GM23338 (cell line): ENCODE measurements around the gene GCNT2. TPM values are rescaled to one million over a fixed set of nuclear protein-coding genes. Genes with fewer than 3 reads are reported as not detected.
A peak's percentile ranks its signal among the peaks of the same experiment; 100 is the strongest.

Source experiments
- ATAC-seq: fragments of 200-7000 bp; cut with Tn5 transposase; 3 replicates; pipeline ENCODE4 v1.9.1; 2020
- DNase-seq: peaks from one replicate; pipeline ENCODE4 v3.0.0-alpha.2; 2015; ENCODE audit warnings: low spot score
- H2AFZ ChIP-seq: fragments of 200-600 bp; sonication (generic); 2 replicates; pipeline ENCODE4 v1.8.0; 2016; ENCODE audit warnings: antibody characterized with exemption, mild to moderate bottlenecking, moderate library complexity
- H3F3A ChIP-seq: fragments of 200-600 bp; sonication (generic); replicated peaks from 2 replicates; pipeline ENCODE4 v1.8.0; 2017; ENCODE audit warnings: antibody characterized with exemption, mixed run types, low read depth
- H3K27ac ChIP-seq: fragments of 200-600 bp; sonication (generic); 2 replicates; pipeline ENCODE4 v1.6.1; 2016; ENCODE audit warnings: low read depth
- H3K27me3 ChIP-seq: fragments of 200-600 bp; sonication (generic); 2 replicates; pipeline ENCODE4 v1.8.0; 2016; ENCODE audit warnings: mild to moderate bottlenecking, mixed run types, moderate library complexity; ENCODE audit not compliant: insufficient read depth
- H3K36me3 ChIP-seq: fragments of 200-600 bp; sonication (generic); 2 replicates; pipeline ENCODE4 v1.8.0; 2016; ENCODE audit warnings: mild to moderate bottlenecking; ENCODE audit not compliant: insufficient read depth
- H3K4me1 ChIP-seq: fragments of 200-600 bp; sonication (generic); 2 replicates; pipeline ENCODE4 v1.8.0; 2016; ENCODE audit warnings: mild to moderate bottlenecking, moderate library complexity; ENCODE audit not compliant: insufficient read depth
- H3K4me2 ChIP-seq: fragments of 200-600 bp; sonication (generic); 2 replicates; pipeline ENCODE4 v1.7.1; 2017; ENCODE audit warnings: mixed run types
- H3K4me3 ChIP-seq: fragments of 200-600 bp; sonication (generic); 2 replicates; pipeline ENCODE4 v1.6.1; 2016; ENCODE audit warnings: mixed run types
- H3K79me2 ChIP-seq: fragments of 200-600 bp; sonication (generic); replicated peaks from 2 replicates; pipeline ENCODE4 v1.8.0; 2017; ENCODE audit warnings: mild to moderate bottlenecking; ENCODE audit not compliant: insufficient read depth
- H3K9me2 ChIP-seq: fragments of 200-600 bp; sonication (generic); 2 replicates; pipeline ENCODE4 v1.8.0; 2017; ENCODE audit not compliant: insufficient read depth
- H4K20me1 ChIP-seq: fragments of 200-600 bp; sonication (generic); replicated peaks from 2 replicates; pipeline ENCODE4 v1.8.0; 2017; ENCODE audit warnings: mild to moderate bottlenecking; ENCODE audit not compliant: insufficient read depth
- H3K27ac Mint-ChIP-seq: 2 replicates; pipeline ENCODE4 v1.8.0; 2020; ENCODE audit warnings: inconsistent platforms, mild to moderate bottlenecking, moderate library complexity, mixed read lengths
- H3K27me3 Mint-ChIP-seq: 3 replicates; pipeline ENCODE4 v1.8.0; 2022; ENCODE audit warnings: low read depth, mild to moderate bottlenecking, moderate library complexity, mixed read lengths, inconsistent platforms; ENCODE audit not compliant: insufficient read depth, poor library complexity
- H3K36me3 Mint-ChIP-seq: 3 replicates; pipeline ENCODE4 v1.8.0; 2021; ENCODE audit warnings: low read depth, mild to moderate bottlenecking, inconsistent platforms, moderate library complexity, mixed read lengths
- H3K4me1 Mint-ChIP-seq: 3 replicates; pipeline ENCODE4 v1.8.0; 2020; ENCODE audit warnings: mild to moderate bottlenecking, inconsistent platforms, mixed read lengths
- H3K4me3 Mint-ChIP-seq: 3 replicates; pipeline ENCODE4 v1.8.0; 2021; ENCODE audit warnings: moderate library complexity, mild to moderate bottlenecking, inconsistent platforms, mixed read lengths
- H3K9me3 Mint-ChIP-seq: 3 replicates; pipeline ENCODE4 v1.8.0; 2020; ENCODE audit warnings: moderate library complexity, mild to moderate bottlenecking, inconsistent platforms, mixed read lengths
- EZH2phosphoT487 ChIP-seq: fragments of 200-600 bp; sonication (generic); IDR thresholded peaks from one replicate; pipeline ENCODE4 v1.8.1; 2018; ENCODE audit warnings: antibody characterized with exemption; ENCODE audit not compliant: unreplicated experiment
- JUNB ChIP-seq: IDR thresholded peaks from one replicate; pipeline ENCODE4 v1.6.1; 2016; ENCODE audit warnings: antibody characterized with exemption; ENCODE audit not compliant: unreplicated experiment
- POLR2AphosphoS5 ChIP-seq: IDR thresholded peaks from 2 replicates; pipeline ENCODE4 v1.6.1; 2016; ENCODE audit warnings: antibody characterized with exemption, low read depth
- polyA plus RNA-seq: library from polyadenylated mRNA; unstranded; fragments of >200 nt; fragmentation: Nextera tagmentation; extraction: Ambion mirVana; gene quantifications from 2 replicates; pipeline ENCODE4 v1.2.1, GENCODE V29; 2016
- total RNA-seq: library from RNA; depleted of rRNA; stranded (reverse); fragments of >200 nt; shearing (Covaris generic); gene quantifications from 2 replicates; pipeline ENCODE4 v1.2.3, GENCODE V29; 2014
- TF ChIP-seq, protein P1 (sequence below): fragments of 250-450 bp; sonication (Bioruptor Pico); IDR thresholded peaks from 2 replicates; pipeline ENCODE4 v1.5.0; 2020; ENCODE audit warnings: mild to moderate bottlenecking, moderate library complexity
- TF ChIP-seq, protein P2 (sequence below): IDR thresholded peaks from 2 replicates; pipeline ENCODE4 v1.6.1; 2016; ENCODE audit warnings: antibody characterized with exemption
- TF ChIP-seq, protein P3 (sequence below): IDR thresholded peaks from one replicate; pipeline ENCODE4 v1.6.1; 2018; ENCODE audit warnings: antibody characterized with exemption; ENCODE audit not compliant: unreplicated experiment
- TF ChIP-seq, protein P4 (sequence below), 2 experiments: fragments of 200-600 bp in 1 of 2; sonication (generic) in 1 of 2; conservative IDR thresholded peaks; 2 replicates each; pipeline versions ENCODE4 v1.5.1 to v1.6.1; 2016 to 2017; ENCODE audit warnings: antibody characterized with exemption in 2 of 2, low read depth in 2 of 2, mild to moderate bottlenecking in 2 of 2, moderate library complexity in 1 of 2

Gene GCNT2
- total and polyA plus RNA-seq, 2 experiments from 2014 or later, result 28.3 to 137 TPM

DNA sequence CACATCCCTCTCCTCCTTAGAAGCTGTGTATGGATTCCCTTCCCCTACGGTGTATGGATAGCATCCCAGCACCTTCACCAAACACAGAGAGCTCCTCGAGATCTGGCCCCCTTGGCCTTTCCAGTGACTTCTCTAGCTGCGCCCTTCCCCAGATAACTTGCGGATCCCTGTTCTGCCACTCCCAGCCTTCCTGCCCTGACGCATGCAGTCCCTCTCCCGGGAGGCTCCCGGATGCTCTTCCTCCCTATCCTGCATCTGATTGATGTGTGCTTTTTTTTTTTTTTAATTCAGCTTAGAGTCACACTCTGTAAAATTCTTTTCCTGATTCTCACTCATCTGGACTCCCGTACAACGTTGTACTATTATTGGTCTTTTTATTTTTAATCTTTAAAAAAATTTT, 44.8 kb downstream of the GCNT2 start (continued):
- TF ChIP-seq, protein P1, sequence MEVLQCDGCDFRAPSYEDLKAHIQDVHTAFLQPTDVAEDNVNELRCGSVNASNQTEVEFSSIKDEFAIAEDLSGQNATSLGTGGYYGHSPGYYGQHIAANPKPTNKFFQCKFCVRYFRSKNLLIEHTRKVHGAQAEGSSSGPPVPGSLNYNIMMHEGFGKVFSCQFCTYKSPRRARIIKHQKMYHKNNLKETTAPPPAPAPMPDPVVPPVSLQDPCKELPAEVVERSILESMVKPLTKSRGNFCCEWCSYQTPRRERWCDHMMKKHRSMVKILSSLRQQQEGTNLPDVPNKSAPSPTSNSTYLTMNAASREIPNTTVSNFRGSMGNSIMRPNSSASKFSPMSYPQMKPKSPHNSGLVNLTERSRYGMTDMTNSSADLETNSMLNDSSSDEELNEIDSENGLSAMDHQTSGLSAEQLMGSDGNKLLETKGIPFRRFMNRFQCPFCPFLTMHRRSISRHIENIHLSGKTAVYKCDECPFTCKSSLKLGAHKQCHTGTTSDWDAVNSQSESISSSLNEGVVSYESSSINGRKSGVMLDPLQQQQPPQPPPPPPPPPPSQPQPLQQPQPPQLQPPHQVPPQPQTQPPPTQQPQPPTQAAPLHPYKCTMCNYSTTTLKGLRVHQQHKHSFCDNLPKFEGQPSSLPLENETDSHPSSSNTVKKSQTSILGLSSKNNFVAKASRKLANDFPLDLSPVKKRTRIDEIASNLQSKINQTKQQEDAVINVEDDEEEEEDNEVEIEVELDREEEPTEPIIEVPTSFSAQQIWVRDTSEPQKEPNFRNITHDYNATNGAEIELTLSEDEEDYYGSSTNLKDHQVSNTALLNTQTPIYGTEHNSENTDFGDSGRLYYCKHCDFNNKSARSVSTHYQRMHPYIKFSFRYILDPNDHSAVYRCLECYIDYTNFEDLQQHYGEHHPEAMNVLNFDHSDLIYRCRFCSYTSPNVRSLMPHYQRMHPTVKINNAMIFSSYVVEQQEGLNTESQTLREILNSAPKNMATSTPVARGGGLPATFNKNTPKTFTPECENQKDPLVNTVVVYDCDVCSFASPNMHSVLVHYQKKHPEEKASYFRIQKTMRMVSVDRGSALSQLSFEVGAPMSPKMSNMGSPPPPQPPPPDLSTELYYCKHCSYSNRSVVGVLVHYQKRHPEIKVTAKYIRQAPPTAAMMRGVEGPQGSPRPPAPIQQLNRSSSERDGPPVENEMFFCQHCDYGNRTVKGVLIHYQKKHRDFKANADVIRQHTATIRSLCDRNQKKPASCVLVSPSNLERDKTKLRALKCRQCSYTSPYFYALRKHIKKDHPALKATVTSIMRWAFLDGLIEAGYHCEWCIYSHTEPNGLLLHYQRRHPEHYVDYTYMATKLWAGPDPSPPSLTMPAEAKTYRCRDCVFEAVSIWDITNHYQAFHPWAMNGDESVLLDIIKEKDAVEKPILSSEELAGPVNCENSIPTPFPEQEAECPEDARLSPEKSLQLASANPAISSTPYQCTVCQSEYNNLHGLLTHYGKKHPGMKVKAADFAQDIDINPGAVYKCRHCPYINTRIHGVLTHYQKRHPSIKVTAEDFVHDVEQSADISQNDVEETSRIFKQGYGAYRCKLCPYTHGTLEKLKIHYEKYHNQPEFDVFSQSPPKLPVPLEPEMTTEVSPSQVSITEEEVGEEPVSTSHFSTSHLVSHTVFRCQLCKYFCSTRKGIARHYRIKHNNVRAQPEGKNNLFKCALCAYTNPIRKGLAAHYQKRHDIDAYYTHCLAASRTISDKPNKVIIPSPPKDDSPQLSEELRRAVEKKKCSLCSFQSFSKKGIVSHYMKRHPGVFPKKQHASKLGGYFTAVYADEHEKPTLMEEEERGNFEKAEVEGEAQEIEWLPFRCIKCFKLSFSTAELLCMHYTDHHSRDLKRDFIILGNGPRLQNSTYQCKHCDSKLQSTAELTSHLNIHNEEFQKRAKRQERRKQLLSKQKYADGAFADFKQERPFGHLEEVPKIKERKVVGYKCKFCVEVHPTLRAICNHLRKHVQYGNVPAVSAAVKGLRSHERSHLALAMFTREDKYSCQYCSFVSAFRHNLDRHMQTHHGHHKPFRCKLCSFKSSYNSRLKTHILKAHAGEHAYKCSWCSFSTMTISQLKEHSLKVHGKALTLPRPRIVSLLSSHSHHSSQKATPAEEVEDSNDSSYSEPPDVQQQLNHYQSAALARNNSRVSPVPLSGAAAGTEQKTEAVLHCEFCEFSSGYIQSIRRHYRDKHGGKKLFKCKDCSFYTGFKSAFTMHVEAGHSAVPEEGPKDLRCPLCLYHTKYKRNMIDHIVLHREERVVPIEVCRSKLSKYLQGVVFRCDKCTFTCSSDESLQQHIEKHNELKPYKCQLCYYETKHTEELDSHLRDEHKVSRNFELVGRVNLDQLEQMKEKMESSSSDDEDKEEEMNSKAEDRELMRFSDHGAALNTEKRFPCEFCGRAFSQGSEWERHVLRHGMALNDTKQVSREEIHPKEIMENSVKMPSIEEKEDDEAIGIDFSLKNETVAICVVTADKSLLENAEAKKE (CRISPR knock-in tag), result no peak
- no peak for TF ChIP-seq JUNB
- TF ChIP-seq, protein P2, sequence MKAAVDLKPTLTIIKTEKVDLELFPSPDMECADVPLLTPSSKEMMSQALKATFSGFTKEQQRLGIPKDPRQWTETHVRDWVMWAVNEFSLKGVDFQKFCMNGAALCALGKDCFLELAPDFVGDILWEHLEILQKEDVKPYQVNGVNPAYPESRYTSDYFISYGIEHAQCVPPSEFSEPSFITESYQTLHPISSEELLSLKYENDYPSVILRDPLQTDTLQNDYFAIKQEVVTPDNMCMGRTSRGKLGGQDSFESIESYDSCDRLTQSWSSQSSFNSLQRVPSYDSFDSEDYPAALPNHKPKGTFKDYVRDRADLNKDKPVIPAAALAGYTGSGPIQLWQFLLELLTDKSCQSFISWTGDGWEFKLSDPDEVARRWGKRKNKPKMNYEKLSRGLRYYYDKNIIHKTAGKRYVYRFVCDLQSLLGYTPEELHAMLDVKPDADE, result no peak

DNA sequence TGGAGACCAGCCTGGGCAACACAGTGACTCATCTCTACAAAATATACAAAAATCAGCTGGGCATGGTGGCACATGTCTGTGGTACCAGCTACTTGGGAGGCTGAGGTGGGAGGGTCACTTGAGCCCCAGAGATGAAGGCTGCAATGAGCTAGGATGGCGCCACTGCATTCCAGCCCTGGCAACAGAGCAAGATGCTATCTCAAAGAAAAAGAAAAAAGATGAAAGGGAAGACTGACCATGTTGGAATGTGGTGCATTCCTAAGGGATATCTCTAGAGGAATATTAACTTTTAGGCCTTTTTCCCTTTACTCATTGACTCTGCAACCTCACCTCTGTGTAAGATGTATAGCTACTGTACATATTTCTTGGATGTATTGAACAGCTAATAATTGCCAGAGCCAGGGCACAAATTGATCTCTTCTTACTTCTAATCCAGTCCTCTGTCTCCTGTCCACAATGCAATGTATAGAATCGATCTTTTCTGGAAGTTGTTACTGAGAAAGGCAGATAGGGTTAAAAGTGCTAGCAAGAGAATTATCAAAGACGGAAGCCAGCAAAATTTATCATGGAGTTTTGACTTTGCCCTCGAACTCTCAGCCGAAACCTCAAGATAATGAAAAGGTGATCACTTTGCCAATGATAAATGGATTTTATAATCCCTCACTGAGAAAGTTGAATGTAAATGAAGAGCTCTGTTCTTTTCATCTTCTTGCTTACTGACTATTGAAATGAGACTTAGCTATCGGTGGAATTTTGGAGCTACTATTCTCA, 46.3 kb downstream of the GCNT2 start:
- Histone ChIP-seq H4K20me1 (peaks cover 80% of the 10 kb centered on the region), H3K27ac (no peak overlapping the region), H3K79me2 (peaks cover 100% of the 10 kb centered on the region), H3K4me3 (no peak overlapping the region), H2AFZ (no peak overlapping the region), H3K4me1 (peaks cover 60% of the 10 kb centered on the region), H3K27me3 (no peaks in the 10 kb centered on the region), H3F3A (0 out of 2 replicates have a peak, but pooled peaks cover 24% of the 10 kb centered on the region), H3K4me2 (peak overlapping the region; percentile 37; the same call in 1 of the 2 replicates), H3K9me2 (no peaks in the 10 kb centered on the region), H3K36me3 (peaks cover 40% of the 10 kb centered on the region)
- Mint-ChIP-seq H3K4me1 (peaks cover 62% of the 10 kb centered on the region), H3K9me3 (no peaks in the 10 kb centered on the region), H3K27me3 (peaks cover 4% of the 10 kb centered on the region), H3K4me3 (no peak overlapping the region; the same call in 2 of the 3 replicates), H3K27ac (no peak overlapping the region), H3K36me3 (peaks cover 76% of the 10 kb centered on the region)
- TF ChIP-seq JUNB, result no peak
- no peak for TF ChIP-seq POLR2AphosphoS5
- TF ChIP-seq, protein P3, sequence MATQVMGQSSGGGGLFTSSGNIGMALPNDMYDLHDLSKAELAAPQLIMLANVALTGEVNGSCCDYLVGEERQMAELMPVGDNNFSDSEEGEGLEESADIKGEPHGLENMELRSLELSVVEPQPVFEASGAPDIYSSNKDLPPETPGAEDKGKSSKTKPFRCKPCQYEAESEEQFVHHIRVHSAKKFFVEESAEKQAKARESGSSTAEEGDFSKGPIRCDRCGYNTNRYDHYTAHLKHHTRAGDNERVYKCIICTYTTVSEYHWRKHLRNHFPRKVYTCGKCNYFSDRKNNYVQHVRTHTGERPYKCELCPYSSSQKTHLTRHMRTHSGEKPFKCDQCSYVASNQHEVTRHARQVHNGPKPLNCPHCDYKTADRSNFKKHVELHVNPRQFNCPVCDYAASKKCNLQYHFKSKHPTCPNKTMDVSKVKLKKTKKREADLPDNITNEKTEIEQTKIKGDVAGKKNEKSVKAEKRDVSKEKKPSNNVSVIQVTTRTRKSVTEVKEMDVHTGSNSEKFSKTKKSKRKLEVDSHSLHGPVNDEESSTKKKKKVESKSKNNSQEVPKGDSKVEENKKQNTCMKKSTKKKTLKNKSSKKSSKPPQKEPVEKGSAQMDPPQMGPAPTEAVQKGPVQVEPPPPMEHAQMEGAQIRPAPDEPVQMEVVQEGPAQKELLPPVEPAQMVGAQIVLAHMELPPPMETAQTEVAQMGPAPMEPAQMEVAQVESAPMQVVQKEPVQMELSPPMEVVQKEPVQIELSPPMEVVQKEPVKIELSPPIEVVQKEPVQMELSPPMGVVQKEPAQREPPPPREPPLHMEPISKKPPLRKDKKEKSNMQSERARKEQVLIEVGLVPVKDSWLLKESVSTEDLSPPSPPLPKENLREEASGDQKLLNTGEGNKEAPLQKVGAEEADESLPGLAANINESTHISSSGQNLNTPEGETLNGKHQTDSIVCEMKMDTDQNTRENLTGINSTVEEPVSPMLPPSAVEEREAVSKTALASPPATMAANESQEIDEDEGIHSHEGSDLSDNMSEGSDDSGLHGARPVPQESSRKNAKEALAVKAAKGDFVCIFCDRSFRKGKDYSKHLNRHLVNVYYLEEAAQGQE, result no peak
- TF ChIP-seq EZH2phosphoT487, result no peak
- TF ChIP-seq, protein P4, sequence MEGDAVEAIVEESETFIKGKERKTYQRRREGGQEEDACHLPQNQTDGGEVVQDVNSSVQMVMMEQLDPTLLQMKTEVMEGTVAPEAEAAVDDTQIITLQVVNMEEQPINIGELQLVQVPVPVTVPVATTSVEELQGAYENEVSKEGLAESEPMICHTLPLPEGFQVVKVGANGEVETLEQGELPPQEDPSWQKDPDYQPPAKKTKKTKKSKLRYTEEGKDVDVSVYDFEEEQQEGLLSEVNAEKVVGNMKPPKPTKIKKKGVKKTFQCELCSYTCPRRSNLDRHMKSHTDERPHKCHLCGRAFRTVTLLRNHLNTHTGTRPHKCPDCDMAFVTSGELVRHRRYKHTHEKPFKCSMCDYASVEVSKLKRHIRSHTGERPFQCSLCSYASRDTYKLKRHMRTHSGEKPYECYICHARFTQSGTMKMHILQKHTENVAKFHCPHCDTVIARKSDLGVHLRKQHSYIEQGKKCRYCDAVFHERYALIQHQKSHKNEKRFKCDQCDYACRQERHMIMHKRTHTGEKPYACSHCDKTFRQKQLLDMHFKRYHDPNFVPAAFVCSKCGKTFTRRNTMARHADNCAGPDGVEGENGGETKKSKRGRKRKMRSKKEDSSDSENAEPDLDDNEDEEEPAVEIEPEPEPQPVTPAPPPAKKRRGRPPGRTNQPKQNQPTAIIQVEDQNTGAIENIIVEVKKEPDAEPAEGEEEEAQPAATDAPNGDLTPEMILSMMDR (conservative IDR thresholded peaks at IDR 0.05; ENCODE audit: low read depth in 2 of 2), result no peak
- DNase-seq (no peak), ATAC-seq (no peak)
